MG63 (cell line): ENCODE results near the gene NLRP9. TPM values are rescaled to one million over a fixed set of nuclear protein-coding genes. Genes with fewer than 3 reads are reported as not detected.

Experiments used
- DNase-seq: peaks from one replicate; pipeline ENCODE4 v3.0.0-alpha.2; 2020
- H3K27me3 ChIP-seq: fragments of 250-450 bp; sonication (Bioruptor Pico); 2 replicates; pipeline ENCODE4 v1.5.1; 2020; ENCODE audit warnings: mild to moderate bottlenecking, moderate library complexity
- H3K36me3 ChIP-seq: fragments of 250-450 bp; sonication (Bioruptor Pico); 2 replicates; pipeline ENCODE4 v1.5.1; 2020; ENCODE audit warnings: mild to moderate bottlenecking, moderate library complexity
- H3K4me3 ChIP-seq: fragments of 250-450 bp; sonication (Bioruptor Pico); 2 replicates; pipeline ENCODE4 v1.5.1; 2020; ENCODE audit warnings: mild to moderate bottlenecking, moderate library complexity
- H3K9me3 ChIP-seq: fragments of 250-450 bp; sonication (Bioruptor Pico); 2 replicates; pipeline ENCODE4 v1.5.1; 2020; ENCODE audit warnings: mild to moderate bottlenecking, moderate library complexity
- total RNA-seq: library from RNA; depleted of rRNA; stranded (reverse); fragments of >200 nt; shearing (Covaris generic); gene quantifications from 2 replicates; pipeline ENCODE4 v1.2.3, GENCODE V29; 2014; ENCODE audit warnings: low replicate concordance

Gene NLRP9
- total RNA-seq, 1 experiment from 2014 or later: not detected

DNA sequence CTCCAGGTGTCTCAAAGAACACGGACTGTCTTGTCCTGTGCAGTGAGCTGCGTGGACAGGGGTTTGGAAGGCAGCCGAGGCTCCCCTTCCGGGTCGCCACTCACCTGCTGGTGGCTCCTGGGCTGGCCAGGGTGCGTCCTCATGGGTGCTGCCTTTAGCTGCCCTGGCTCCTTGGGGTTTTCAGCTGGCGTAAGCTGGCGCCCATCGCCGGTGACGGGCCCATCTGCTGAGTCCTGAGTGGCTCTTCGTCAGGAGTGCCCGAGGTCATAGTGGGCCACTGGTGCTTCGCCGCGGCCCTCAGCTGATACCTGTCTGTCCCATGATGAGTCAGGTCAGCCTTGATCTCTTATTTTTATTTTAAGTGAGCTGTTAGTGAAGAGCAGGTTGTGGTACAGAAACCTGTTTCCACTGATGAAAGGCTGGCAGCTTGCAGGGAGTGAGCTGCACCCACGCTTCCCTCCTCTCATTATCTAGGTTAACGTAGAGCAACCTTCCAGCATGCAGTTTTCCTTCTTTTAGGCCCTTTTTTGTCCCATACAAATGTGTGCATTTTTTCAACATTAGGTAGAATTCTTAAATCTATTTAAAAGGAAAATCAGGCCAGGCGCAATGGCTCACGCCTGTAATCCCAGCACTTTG is 44.7 kb downstream of the NLRP9 start:
- DNase-seq: no peak
- no peaks in the 10 kb centered on the region for H3K27me3 ChIP-seq
- H3K36me3 ChIP-seq: peaks cover 46% of the 10 kb centered on the region
- H3K9me3 ChIP-seq: no peaks in the 10 kb centered on the region
- no peak overlapping the region for H3K4me3 ChIP-seq

DNA sequence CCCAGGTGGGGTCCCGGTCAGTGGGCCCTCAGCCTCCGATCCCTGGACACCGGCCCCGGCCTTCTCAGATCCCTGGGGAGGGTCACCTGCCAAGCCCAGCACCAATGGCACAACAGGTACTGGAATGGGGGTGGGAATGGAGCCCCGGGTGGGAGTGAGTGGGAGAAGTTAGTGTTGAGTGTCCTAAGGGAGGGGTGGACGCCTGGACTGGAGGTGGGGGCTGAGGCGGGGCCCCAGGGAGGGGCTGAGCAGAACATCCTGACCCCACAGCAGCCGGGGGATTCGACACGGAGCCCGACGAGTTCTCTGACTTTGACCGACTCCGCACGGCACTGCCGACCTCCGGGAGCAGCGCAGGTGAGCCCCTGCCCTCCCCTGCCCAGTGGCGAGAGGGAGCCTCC is 45.5 kb downstream of the NLRP9 start:
- Histone ChIP-seq H3K36me3 (peaks cover 48% of the 10 kb centered on the region), H3K9me3 (no peaks in the 10 kb centered on the region), H3K27me3 (no peaks in the 10 kb centered on the region), H3K4me3 (no peak overlapping the region)
- no peak for DNase-seq

DNA sequence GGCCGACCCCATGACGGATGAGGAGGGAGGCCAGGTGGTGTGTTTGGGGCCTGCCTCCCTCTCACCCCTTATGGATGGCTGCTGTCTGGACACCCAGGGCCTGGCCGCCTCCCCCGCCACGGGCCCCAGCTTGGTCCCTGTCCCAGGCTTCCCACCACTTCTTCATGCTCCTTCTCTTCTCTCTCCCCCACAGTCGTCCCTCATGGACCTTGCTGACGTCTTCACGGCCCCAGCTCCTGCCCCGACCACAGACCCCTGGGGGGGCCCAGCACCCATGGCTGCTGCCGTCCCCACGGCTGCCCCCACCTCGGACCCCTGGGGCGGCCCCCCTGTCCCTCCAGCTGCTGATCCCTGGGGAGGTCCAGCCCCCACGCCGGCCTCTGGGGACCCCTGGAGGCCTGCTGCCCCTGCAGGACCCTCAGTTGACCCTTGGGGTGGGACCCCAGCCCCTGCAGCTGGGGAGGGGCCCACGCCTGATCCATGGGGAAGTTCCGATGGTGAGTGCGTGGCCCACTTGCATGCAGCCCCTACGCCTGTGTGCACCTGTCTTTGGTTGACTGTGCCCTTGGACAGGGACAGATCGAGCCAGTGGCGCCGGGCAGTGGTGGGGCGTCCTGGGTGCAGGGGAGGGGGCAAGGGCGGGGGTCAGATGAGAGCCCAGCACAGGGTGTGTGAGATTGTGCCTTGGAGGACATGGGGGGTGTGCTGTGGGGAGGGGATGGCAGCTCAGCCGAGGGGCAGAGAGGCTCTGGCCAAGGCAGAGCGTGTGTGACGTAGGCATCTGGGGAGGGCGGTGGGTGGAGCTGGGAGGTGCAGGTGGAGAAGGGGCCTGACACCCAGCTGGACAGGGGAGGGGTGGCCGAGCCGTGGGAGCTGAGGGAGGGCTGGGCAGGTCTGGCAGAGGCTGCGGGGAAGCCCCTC is 46.4 kb downstream of the NLRP9 start:
- Histone ChIP-seq H3K4me3 (no peak overlapping the region), H3K9me3 (no peaks in the 10 kb centered on the region), H3K27me3 (no peaks in the 10 kb centered on the region), H3K36me3 (peaks cover 51% of the 10 kb centered on the region)
- no peak for DNase-seq

DNA sequence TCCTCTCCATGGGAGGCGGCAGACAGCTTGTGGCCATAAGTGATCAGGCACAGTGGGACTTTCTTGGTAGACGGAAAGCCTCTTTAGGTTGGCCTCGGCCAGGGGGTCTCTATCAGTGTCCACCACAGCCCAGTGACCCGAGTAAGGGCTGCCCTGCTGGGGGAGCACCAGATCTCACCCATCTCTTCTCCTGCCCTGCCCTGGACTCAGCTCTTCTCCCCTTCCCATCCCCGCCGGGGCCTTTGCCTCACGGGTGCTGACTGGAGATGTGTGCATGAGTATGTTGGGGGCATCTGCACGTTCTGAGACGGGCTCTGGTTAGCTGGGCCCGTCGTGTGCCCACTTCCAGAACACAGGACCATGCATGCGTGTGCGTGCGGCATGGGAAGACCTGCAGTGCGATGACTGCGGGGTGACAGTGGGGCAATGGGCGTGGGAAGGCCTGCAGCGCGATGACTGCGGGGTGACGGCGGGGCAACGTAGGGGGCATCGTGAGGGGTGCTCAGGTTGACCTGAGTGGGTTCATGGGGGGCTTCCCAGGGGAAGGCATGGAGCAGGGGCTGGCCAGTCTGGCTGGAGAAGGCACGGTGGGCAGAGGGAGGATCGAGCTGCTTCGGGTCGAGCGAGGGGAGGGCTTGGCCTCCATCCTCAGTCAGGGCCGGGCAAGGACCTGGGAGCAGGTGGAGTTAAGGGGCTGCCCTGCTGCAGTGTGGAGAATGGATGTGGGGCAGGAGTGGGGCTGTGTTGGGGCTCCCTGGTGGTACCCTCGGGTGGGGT is 47.2 kb downstream of the NLRP9 start:
- H3K9me3 ChIP-seq: no peaks in the 10 kb centered on the region
- no peaks in the 10 kb centered on the region for H3K27me3 ChIP-seq
- no peak for DNase-seq
- H3K36me3 ChIP-seq: peaks cover 50% of the 10 kb centered on the region
- H3K4me3 ChIP-seq: no peak overlapping the region

DNA sequence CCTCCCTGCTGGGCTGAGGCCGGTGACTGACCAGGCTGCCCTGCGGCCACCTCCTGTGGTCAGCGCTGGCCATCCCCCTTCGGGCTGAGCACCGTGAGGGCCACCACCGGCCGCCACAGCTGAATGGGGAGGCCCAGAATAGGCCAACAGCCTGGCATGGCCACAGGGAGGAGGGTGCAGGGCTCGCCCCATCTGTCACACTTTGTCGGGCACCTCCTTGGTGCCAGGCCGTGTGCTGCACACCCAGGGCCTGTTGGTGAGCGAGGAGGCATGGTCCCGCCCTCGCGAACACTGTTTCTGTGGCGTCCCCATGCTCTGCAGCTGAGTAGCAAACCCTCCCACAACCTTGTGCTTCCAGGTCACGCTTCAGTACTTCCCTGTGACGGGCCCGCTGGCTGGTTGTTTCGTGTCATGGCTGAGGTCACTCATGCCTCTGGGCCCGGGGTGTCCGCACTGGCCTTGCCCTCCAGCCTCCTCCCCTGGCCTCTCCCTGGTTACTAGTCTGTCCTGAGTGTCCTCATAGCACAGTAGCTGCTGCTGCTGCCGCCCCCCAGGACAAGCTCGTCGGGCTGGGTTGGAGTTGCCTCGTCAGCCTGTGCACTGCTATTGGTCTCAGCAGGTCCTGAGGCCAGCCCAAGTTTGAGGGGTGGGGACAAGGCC is 48.0 kb downstream of the NLRP9 start:
- peaks cover 50% of the 10 kb centered on the region for H3K36me3 ChIP-seq
- no peaks in the 10 kb centered on the region for H3K9me3 ChIP-seq
- H3K27me3 ChIP-seq: no peaks in the 10 kb centered on the region
- no peak for DNase-seq
- H3K4me3 ChIP-seq: no peak overlapping the region

DNA sequence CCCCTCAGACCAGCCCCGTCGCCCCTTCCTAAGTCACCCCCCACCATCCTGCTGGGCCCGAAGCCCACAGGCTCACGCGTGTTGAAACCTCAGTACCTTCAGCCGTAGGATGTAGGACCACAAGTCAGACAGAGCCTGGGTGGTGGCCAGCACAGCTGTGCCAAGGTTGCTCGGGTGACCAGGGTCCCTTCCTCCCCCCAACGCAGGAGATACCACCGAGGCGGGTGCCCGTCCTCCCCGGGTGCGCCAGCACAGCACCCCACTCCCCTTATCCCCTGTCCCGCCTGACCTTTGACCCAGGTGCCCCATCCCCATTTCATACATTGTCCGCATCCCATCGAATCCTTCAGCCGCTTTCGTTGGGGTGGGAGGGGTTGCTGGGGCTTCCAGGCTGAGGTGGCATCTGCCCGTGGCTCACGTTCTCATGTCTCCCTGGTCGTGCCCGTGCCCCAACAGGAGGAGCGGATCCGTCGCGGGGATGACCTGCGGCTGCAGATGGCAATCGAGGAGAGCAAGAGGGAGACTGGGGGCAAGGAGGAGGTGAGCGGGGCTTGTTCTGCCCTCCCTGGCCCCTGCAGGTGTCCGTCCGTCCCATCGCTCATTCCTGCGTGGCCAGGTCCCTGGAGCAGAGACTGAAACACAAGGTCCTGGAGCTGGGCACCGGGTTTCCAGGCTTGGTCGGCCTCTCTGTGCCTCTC is 48.6 kb downstream of the NLRP9 start:
- Histone ChIP-seq H3K4me3 (no peak overlapping the region), H3K9me3 (no peaks in the 10 kb centered on the region), H3K36me3 (peaks cover 56% of the 10 kb centered on the region), H3K27me3 (no peaks in the 10 kb centered on the region)
- DNase-seq: no peak

DNA sequence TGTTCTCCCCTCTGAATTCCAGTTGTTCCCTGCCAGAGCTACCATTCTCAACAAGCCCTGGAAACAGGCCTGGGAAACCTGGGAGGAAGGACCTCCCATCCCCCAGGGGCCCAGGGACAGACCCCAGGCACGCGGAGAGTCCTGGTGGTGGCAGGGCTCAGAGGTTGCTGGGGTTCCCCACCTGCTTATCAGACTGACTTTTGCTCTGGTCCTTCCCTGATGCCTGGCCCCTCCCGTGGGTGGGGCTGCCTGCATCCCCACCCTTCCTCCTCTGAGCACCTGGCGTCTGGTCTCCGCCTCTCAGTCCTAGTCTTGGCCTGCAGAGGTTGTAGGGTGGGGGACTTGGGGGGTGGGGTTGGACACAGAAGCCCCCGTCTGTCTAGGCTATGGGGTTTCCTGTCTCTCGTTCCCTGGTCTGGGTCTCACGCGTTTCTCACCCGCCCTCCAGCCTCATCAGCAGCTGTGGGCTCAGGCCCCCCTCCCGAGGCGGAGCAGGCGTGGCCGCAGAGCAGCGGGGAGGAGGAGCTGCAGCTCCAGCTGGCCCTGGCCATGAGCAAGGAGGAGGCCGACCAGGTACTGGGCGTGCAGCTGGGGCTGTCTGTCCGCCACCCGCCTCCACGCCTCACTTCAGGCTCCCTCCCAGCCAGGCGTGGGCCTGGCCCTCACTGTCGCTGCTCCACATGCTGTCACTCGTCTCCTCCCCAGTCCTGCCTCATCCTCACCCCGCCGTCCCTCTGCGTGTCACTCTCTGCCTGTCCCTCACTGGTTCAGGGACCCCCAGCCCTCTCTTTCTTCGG is 49.6 kb downstream of the NLRP9 start:
- H3K36me3 ChIP-seq: peaks cover 61% of the 10 kb centered on the region
- no peak for DNase-seq
- no peaks in the 10 kb centered on the region for H3K9me3 ChIP-seq
- no peak overlapping the region for H3K4me3 ChIP-seq
- no peaks in the 10 kb centered on the region for H3K27me3 ChIP-seq

DNA sequence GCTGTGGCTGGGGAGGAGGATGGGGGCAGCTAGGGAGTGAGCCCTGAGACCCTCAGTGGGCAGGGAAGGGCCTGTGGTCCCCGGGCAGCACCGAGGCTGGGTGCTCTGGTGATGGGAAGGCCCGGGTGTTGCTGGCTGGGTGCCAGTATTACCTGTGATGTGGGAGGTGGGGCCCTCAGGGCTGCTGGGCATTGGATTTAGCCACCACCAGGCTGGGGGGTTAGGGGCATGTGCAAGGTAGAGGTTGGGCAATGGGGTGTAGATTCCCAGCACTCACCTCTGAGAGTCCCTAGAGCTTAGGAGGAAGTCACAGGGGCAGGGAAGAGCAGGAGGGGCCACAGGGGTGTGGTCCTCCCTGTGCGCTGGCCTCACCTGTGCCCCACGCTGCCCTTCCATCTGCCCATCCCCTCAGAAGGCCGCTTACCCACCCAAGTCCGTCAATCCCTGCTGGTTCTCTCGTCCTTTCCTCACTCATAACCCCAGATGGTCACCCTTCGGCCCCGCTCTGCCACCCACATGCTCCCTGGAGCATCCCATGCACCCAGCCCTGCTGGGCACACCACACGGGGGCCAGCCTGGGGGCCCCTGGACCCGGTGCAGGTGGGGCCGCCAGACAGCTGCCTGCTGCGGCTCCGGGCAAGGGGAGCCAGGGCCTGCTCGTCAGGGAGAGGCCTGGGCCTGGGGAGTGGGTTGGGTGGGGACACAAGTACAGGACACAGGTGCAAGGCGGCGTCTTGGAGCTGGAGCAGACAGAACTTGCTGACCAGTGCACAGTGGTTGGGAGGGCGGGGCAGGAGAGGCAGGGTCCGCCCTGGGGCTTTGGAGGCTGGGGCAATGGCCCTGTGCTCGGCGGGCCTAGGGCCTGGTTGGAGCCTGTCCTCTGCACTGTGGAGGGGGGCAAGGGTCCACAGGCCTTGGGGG is 50.7 kb downstream of the NLRP9 start:
- Histone ChIP-seq H3K9me3 (no peaks in the 10 kb centered on the region), H3K4me3 (no peak overlapping the region), H3K27me3 (no peaks in the 10 kb centered on the region), H3K36me3 (peaks cover 66% of the 10 kb centered on the region)
- DNase-seq: no peak

DNA sequence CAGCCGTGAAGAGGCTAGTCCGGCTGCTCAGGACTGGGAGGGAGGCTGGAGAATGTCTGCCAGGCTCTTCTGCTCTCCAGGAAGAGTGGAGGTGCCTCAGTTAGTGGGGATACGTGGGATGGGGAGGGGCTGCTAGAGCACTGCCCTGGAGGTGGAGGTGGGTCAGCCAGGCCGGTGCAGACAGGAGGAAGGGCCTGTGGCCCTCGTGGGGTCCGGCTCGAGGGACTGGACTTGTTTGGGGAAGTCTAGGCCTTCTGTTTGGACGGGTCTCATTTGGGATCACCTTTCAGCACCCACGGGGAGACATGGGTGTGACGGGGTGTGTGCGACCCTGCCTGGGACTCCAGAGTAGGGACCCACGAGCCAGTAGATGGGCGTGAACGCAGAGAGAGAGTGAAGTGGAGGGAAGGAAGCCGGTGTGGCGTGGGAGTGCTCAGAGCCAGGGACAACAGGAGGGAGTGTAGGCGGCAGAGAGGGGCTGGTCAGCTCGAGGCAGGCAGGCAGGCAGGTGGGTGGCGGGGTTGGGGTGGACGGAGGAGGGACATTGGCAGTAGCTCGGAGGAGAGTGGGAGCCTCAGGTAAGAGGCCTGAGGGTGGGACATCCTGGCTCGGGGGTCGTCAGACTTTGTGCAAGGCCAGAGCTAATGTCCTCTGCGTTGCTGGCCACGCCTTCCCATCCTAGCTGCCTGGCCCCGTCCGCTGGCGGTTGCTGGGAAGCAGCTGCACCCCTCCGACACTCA is 51.7 kb downstream of the NLRP9 start:
- peaks cover 74% of the 10 kb centered on the region for H3K36me3 ChIP-seq
- H3K27me3 ChIP-seq: no peaks in the 10 kb centered on the region
- no peak for DNase-seq
- no peaks in the 10 kb centered on the region for H3K9me3 ChIP-seq
- H3K4me3 ChIP-seq: no peak overlapping the region

DNA sequence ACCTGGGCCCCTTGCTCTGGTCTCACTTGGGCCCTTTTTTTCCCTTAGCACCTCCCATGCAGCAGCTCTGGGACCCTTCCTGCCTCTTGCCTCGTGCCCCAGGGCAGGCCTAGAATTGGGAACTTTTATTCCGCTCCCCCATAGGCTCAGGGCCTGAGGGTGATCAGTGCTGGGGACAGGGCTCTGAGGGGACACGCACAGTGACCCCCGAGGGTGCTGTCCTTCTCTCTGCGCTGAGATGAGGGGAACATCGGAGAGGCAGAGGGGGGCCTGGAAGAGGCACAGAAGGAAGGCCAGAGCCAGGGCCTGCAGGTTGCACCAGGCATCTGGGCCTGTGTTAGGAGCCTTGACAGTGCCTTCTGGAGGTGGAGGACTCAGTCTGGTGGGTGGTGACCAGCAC is 52.4 kb downstream of the NLRP9 start:
- H3K9me3 ChIP-seq: no peaks in the 10 kb centered on the region
- H3K4me3 ChIP-seq: no peak overlapping the region
- DNase-seq: no peak
- H3K36me3 ChIP-seq: peaks cover 81% of the 10 kb centered on the region
- H3K27me3 ChIP-seq: no peaks in the 10 kb centered on the region

DNA sequence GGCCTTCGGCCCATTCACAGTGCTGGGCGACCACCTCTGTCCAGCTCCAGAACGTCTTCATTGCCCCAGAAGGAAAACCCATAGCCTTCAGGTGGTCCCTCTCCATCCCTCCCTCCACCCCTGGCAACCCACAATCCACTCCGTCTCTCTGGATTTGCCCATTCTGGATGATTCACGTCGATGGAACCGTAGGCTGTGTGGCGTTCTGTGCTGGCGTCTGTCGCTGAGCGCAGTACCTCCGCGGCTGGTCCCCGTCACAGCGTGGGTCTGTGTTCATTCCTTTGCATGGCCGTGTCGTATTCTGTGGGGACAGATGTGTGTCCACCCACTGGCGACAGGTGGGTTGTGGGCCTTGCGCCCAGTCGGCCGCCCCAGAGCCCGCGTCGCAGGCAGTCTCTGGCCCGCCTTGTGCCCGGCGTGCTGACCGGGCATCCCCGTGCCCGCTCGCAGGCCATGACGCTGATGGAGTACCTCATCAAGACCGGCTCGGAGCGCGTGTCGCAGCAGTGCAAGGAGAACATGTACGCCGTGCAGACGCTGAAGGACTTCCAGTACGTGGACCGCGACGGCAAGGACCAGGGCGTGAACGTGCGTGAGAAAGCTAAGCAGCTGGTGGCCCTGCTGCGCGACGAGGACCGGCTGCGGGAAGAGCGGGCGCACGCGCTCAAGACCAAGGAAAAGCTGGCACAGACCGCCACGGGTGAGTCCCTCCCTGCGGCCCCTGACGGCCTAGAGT is 53.1 kb downstream of the NLRP9 start:
- peaks cover 81% of the 10 kb centered on the region for H3K36me3 ChIP-seq
- no peaks in the 10 kb centered on the region for H3K9me3 ChIP-seq
- DNase-seq: no peak
- H3K27me3 ChIP-seq: no peaks in the 10 kb centered on the region
- no peak overlapping the region for H3K4me3 ChIP-seq

DNA sequence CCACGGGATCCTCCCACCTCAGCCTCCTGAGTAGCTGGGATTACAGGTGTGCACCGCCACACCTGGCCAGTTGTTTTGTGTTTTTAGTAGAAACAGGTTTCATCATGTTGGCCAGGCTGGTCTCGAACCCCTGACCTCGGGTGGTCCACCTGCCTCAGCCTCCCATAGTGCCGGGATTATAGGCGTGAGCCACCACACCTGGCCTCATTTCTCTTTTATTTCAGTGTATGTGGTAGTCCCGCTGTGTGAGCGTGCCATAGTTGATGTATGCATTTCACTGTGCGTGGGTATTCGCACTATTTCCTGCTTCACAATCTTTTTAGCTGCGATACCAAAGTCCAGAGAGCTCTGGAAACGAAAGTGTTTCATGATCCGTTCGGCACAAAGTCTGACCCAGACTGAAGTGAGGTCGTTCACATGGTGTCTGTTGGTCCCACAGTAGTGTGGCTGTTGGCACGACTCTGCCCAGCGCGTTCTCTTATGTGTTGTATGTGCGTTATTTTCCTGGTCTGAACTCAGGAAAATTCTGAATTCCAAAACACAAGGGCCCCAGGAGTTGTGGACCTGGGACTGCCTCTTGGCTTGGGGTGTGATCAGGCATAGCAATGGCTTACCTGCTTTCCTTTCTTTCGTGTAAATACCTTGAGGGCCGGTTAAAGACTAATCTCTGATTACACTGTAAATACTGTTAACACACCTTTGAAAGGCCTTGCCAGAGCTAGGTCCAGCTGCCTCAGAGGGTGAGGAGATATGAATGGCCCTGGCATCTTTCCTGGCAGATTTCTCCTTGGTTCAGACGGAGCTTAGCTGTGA is 54.5 kb downstream of the NLRP9 start:
- DNase-seq: no peak
- H3K4me3 ChIP-seq: no peak overlapping the region
- peaks cover 85% of the 10 kb centered on the region for H3K36me3 ChIP-seq
- H3K27me3 ChIP-seq: no peaks in the 10 kb centered on the region
- H3K9me3 ChIP-seq: no peaks in the 10 kb centered on the region
